Mesodermal cell (in vitro differentiated cells): ENCODE data around the gene NPR3.

Source experiments
- H3K27ac ChIP-seq: 2 replicates; pipeline ENCODE4 v1.7.0; 2013; ENCODE audit warnings: mild to moderate bottlenecking, low read depth, low read length, moderate library complexity; ENCODE audit not compliant: severe bottlenecking
- H3K36me3 ChIP-seq: 2 replicates; pipeline ENCODE4 v1.7.1; 2013; ENCODE audit warnings: mild to moderate bottlenecking, low read length, moderate library complexity; ENCODE audit not compliant: control insufficient read depth, insufficient read depth
- H3K4me1 ChIP-seq: one replicate; pipeline ENCODE4 v1.7.1; 2013; ENCODE audit warnings: mild to moderate bottlenecking, low read length; ENCODE audit not compliant: insufficient read depth, control insufficient read depth, poor library complexity, severe bottlenecking
- H3K4me3 ChIP-seq: 2 replicates; pipeline ENCODE4 v1.7.0; 2013; ENCODE audit warnings: low read length, control low read depth, mild to moderate bottlenecking; ENCODE audit not compliant: insufficient read depth, poor library complexity, severe bottlenecking; ENCODE audit errors: extremely low read depth
- H3K9me3 ChIP-seq: 2 replicates; pipeline ENCODE4 v1.7.1; 2013; ENCODE audit warnings: mild to moderate bottlenecking, low read length, moderate library complexity; ENCODE audit not compliant: control insufficient read depth
- WGBS, 2 experiments: methylation state at CpG; one replicate each; pipeline ENCODE4 v1.1.5; 2013; ENCODE audit warnings: missing lambda C conversion rate in 2 of 2; ENCODE audit not compliant: insufficient coverage in 2 of 2; 5-methylcytosine and 5-hydroxymethylcytosine counted together

Gene NPR3

GRCh38 chr5:32760091-32760509, 49.0 kb downstream of the NPR3 start:
- no peaks in the 10 kb centered on the region for H3K9me3 ChIP-seq
- peaks cover 5% of the 10 kb centered on the region for H3K4me1 ChIP-seq
- H3K4me3 ChIP-seq = no peak overlapping the region
- no peak overlapping the region for H3K27ac ChIP-seq
- no peaks in the 10 kb centered on the region for H3K36me3 ChIP-seq
- 100% methylated on average over 1 of the region's 4 CpGs; no CpG with 5 or more reads in 1 of the 2 experiments for WGBS, 2 experiments

- H3K4me3 ChIP-seq = no peak overlapping the region
- H3K27ac ChIP-seq = no peak overlapping the region
- 90 to 100% methylated on average over 4 of the region's 4 CpGs for WGBS, 2 experiments
- H3K4me1 ChIP-seq = peaks cover 6% of the 10 kb centered on the region
- no peaks in the 10 kb centered on the region for H3K9me3 ChIP-seq
- no peaks in the 10 kb centered on the region for H3K36me3 ChIP-seq
These were observed 54.1 kb downstream of the NPR3 start for GRCh38 chr5:32765266-32765665.

GRCh38 chr5:32767948-32768467, 56.9 kb downstream of the NPR3 start:
- WGBS, 2 experiments = 73 to 75% methylated on average over 4 to 5 of the region's 8 CpGs
- H3K27ac ChIP-seq = no peak overlapping the region
- no peak overlapping the region for H3K4me3 ChIP-seq
- H3K36me3 ChIP-seq = no peaks in the 10 kb centered on the region
- peaks cover 4% of the 10 kb centered on the region for H3K4me1 ChIP-seq
- H3K9me3 ChIP-seq = no peaks in the 10 kb centered on the region

- peaks cover 4% of the 10 kb centered on the region for H3K4me1 ChIP-seq
- H3K9me3 ChIP-seq = no peaks in the 10 kb centered on the region
- H3K36me3 ChIP-seq = no peaks in the 10 kb centered on the region
- no peak overlapping the region for H3K4me3 ChIP-seq
- no peak overlapping the region for H3K27ac ChIP-seq
- WGBS, 2 experiments = 89 to 90% methylated on average over 8 of the region's 8 CpGs
These were observed 58.6 kb downstream of the NPR3 start for GRCh38 chr5:32769711-32770110.

GRCh38 chr5:32770444-32770843, 59.3 kb downstream of the NPR3 start:
- Histone ChIP-seq H3K4me3 (no peak overlapping the region), H3K4me1 (peaks cover 4% of the 10 kb centered on the region), H3K9me3 (no peaks in the 10 kb centered on the region), H3K27ac (no peak overlapping the region), H3K36me3 (no peaks in the 10 kb centered on the region)
- 83 to 100% methylated on average over 2 to 3 of the region's 5 CpGs for WGBS, 2 experiments

- Histone ChIP-seq H3K9me3 (no peaks in the 10 kb centered on the region), H3K36me3 (no peaks in the 10 kb centered on the region), H3K4me1 (peaks cover 4% of the 10 kb centered on the region), H3K4me3 (no peak overlapping the region), H3K27ac (no peak overlapping the region)
- 94 to 98% methylated on average over 7 to 9 of the region's 9 CpGs for WGBS, 2 experiments
These were observed 59.9 kb downstream of the NPR3 start for GRCh38 chr5:32771037-32771436.

GRCh38 chr5:32773944-32774343, 62.8 kb downstream of the NPR3 start:
- H3K27ac ChIP-seq = no peak overlapping the region
- no peaks in the 10 kb centered on the region for H3K4me1 ChIP-seq
- H3K9me3 ChIP-seq = no peaks in the 10 kb centered on the region
- H3K36me3 ChIP-seq = no peaks in the 10 kb centered on the region
- H3K4me3 ChIP-seq = no peak overlapping the region
- 56 to 89% methylated on average over 1 of the region's 1 CpG for WGBS, 2 experiments

GRCh38 chr5:32776200-32776599, 65.1 kb downstream of the NPR3 start:
- H3K4me1 ChIP-seq = no peaks in the 10 kb centered on the region
- no peak overlapping the region for H3K27ac ChIP-seq
- no peaks in the 10 kb centered on the region for H3K36me3 ChIP-seq
- H3K9me3 ChIP-seq = no peaks in the 10 kb centered on the region
- H3K4me3 ChIP-seq = no peak overlapping the region

- H3K27ac ChIP-seq = no peak overlapping the region
- H3K36me3 ChIP-seq = no peaks in the 10 kb centered on the region
- WGBS, 2 experiments = 100% methylated on average over 1 of the region's 2 CpGs; no CpG with 5 or more reads in 1 of the 2 experiments
- no peaks in the 10 kb centered on the region for H3K9me3 ChIP-seq
- H3K4me1 ChIP-seq = no peaks in the 10 kb centered on the region
- no peak overlapping the region for H3K4me3 ChIP-seq
These were observed 66.1 kb downstream of the NPR3 start for GRCh38 chr5:32777222-32777621.

GRCh38 chr5:32777733-32778132, 66.6 kb downstream of the NPR3 start:
- WGBS, 2 experiments = 60 to 100% methylated on average over 1 of the region's 2 CpGs
- H3K4me1 ChIP-seq = no peaks in the 10 kb centered on the region
- H3K9me3 ChIP-seq = no peaks in the 10 kb centered on the region
- H3K36me3 ChIP-seq = no peaks in the 10 kb centered on the region
- no peak overlapping the region for H3K4me3 ChIP-seq
- no peak overlapping the region for H3K27ac ChIP-seq

- Histone ChIP-seq H3K36me3 (no peaks in the 10 kb centered on the region), H3K4me1 (no peaks in the 10 kb centered on the region), H3K27ac (no peak overlapping the region), H3K9me3 (no peaks in the 10 kb centered on the region), H3K4me3 (no peak overlapping the region)
- WGBS, 2 experiments = 100% methylated on average over 1 of the region's 2 CpGs; no CpG with 5 or more reads in 1 of the 2 experiments
These were observed 67.3 kb downstream of the NPR3 start for GRCh38 chr5:32778403-32778802.
